WTC11 (cell line): Measurements from ENCODE around the gene CARMIL1. TPM values are rescaled to one million over a fixed set of nuclear protein-coding genes. Genes with fewer than 3 reads are reported as not detected.

Experiments
- ATAC-seq: fragments of 200-7000 bp; cut with Tn5 transposase; 2 replicates; pipeline ENCODE4 v1.10.0; 2021; ENCODE audit warnings: mild to moderate bottlenecking, moderate library complexity
- CTCF ChIA-PET: fragments of 300-600 bp; sonication (Branson Sonifier 250); formaldehyde crosslinking; loops from one replicate; lab custom pipeline; 2021; ENCODE audit warnings: antibody characterized with exemption; lab: Charles Lee
- POLR2A ChIA-PET: fragments of 350-600 bp; sonication (Branson Sonifier 250); formaldehyde crosslinking; loops from one replicate; lab custom pipeline; 2021; ENCODE audit warnings: antibody characterized with exemption; lab: Charles Lee
- DNase-seq: peaks from one replicate; pipeline ENCODE4 v3.0.0; 2021; ENCODE audit warnings: low spot score
- H3K27ac Mint-ChIP-seq: 2 replicates; pipeline ENCODE4 v1.8.0; 2021; ENCODE audit warnings: mixed read lengths
- H3K27me3 Mint-ChIP-seq: 2 replicates; pipeline ENCODE4 v1.8.0; 2021; ENCODE audit warnings: low read depth, mild to moderate bottlenecking, moderate library complexity, mixed read lengths
- H3K36me3 Mint-ChIP-seq: 2 replicates; pipeline ENCODE4 v1.8.0; 2021; ENCODE audit warnings: mixed read lengths
- H3K4me1 Mint-ChIP-seq: 2 replicates; pipeline ENCODE4 v1.8.0; 2022; ENCODE audit warnings: mixed read lengths
- H3K4me3 Mint-ChIP-seq: 2 replicates; pipeline ENCODE4 v1.8.0; 2021; ENCODE audit warnings: mild to moderate bottlenecking, moderate library complexity, mixed read lengths
- H3K9me3 Mint-ChIP-seq: 2 replicates; pipeline ENCODE4 v1.8.0; 2021; ENCODE audit warnings: mixed read lengths
- ATF2 ChIP-seq: sonication (generic); formaldehyde crosslinking; IDR thresholded peaks from 2 replicates; pipeline ENCODE4 v1.8.1; 2022; ENCODE audit warnings: low read depth, missing genetic modification reagents, borderline replicate concordance
- E2F1 ChIP-seq: sonication (generic); formaldehyde crosslinking; IDR thresholded peaks from 2 replicates; pipeline ENCODE4 v1.8.0; 2022; ENCODE audit warnings: mild to moderate bottlenecking, missing genetic modification reagents
- ELF4 ChIP-seq: sonication (generic); formaldehyde crosslinking; IDR thresholded peaks from 2 replicates; pipeline ENCODE4 v1.8.1; 2022; ENCODE audit warnings: low read depth, mild to moderate bottlenecking, moderate library complexity, missing genetic modification reagents
- EMX1 ChIP-seq: fragments of 250-450 bp; sonication (Bioruptor Pico); IDR thresholded peaks from 2 replicates; pipeline ENCODE4 v1.8.0; 2021; ENCODE audit warnings: mild to moderate bottlenecking
- ESRRA ChIP-seq: sonication (generic); formaldehyde crosslinking; IDR thresholded peaks from 2 replicates; pipeline ENCODE4 v1.8.1; 2022; ENCODE audit warnings: mild to moderate bottlenecking, missing genetic modification reagents, borderline replicate concordance
- ETV6 ChIP-seq: sonication (generic); formaldehyde crosslinking; IDR thresholded peaks from 2 replicates; pipeline ENCODE4 v1.8.1; 2022; ENCODE audit warnings: mild to moderate bottlenecking, missing genetic modification reagents
- HMGA2 ChIP-seq: fragments of 250-450 bp; sonication (Bioruptor Pico); IDR thresholded peaks from 2 replicates; pipeline ENCODE4 v1.4.0; 2021; ENCODE audit warnings: mild to moderate bottlenecking, moderate library complexity
- HMGXB4 ChIP-seq: sonication (generic); formaldehyde crosslinking; IDR thresholded peaks from 2 replicates; pipeline ENCODE4 v1.8.1; 2023; ENCODE audit warnings: mild to moderate bottlenecking, moderate library complexity, missing genetic modification reagents
- NFATC4 ChIP-seq: fragments of 250-450 bp; sonication (Bioruptor Pico); IDR thresholded peaks from 2 replicates; pipeline ENCODE4 v1.9.0; 2021; ENCODE audit warnings: mild to moderate bottlenecking
- NFE2L1 ChIP-seq: sonication (generic); formaldehyde crosslinking; IDR thresholded peaks from 2 replicates; pipeline ENCODE4 v1.8.1; 2023; ENCODE audit warnings: missing genetic modification reagents
- SMAD3 ChIP-seq: sonication (generic); formaldehyde crosslinking; IDR thresholded peaks from 2 replicates; pipeline ENCODE4 v1.8.0; 2022; ENCODE audit warnings: missing genetic modification reagents, mild to moderate bottlenecking, borderline replicate concordance
- ZNF232 ChIP-seq: sonication (generic); formaldehyde crosslinking; IDR thresholded peaks from 2 replicates; pipeline ENCODE4 v1.8.0; 2022; ENCODE audit warnings: mild to moderate bottlenecking, missing genetic modification reagents
- ZNF263 ChIP-seq: sonication (generic); formaldehyde crosslinking; IDR thresholded peaks from 2 replicates; pipeline ENCODE4 v1.8.1; 2022; ENCODE audit warnings: low read depth, mild to moderate bottlenecking, moderate library complexity, missing genetic modification reagents
- ZNF281 ChIP-seq: sonication (generic); formaldehyde crosslinking; IDR thresholded peaks from 2 replicates; pipeline ENCODE4 v1.8.0; 2023; ENCODE audit warnings: mild to moderate bottlenecking, missing genetic modification reagents
- total RNA-seq: library from RNA; stranded (reverse); gene quantifications from 3 replicates; pipeline ENCODE4 v1.2.3, GENCODE V29; 2021
- TF ChIP-seq, protein P1 (sequence below): fragments of 250-450 bp; sonication (Bioruptor Pico); IDR thresholded peaks from 2 replicates; pipeline ENCODE4 v1.9.0; 2021; ENCODE audit warnings: mild to moderate bottlenecking
- TF ChIP-seq, protein P2 (sequence below): sonication (generic); formaldehyde crosslinking; IDR thresholded peaks from 2 replicates; pipeline ENCODE4 v1.8.1; 2022; ENCODE audit warnings: missing genetic modification reagents, borderline replicate concordance
- TF ChIP-seq, protein P3 (sequence below): sonication (generic); formaldehyde crosslinking; IDR thresholded peaks from 2 replicates; pipeline ENCODE4 v1.8.0; 2022; ENCODE audit warnings: mild to moderate bottlenecking, missing genetic modification reagents

The CARMIL1 gene
- total RNA-seq, 1 experiment from 2014 or later = 36.2 TPM

- TF ChIP-seq, protein P1, sequence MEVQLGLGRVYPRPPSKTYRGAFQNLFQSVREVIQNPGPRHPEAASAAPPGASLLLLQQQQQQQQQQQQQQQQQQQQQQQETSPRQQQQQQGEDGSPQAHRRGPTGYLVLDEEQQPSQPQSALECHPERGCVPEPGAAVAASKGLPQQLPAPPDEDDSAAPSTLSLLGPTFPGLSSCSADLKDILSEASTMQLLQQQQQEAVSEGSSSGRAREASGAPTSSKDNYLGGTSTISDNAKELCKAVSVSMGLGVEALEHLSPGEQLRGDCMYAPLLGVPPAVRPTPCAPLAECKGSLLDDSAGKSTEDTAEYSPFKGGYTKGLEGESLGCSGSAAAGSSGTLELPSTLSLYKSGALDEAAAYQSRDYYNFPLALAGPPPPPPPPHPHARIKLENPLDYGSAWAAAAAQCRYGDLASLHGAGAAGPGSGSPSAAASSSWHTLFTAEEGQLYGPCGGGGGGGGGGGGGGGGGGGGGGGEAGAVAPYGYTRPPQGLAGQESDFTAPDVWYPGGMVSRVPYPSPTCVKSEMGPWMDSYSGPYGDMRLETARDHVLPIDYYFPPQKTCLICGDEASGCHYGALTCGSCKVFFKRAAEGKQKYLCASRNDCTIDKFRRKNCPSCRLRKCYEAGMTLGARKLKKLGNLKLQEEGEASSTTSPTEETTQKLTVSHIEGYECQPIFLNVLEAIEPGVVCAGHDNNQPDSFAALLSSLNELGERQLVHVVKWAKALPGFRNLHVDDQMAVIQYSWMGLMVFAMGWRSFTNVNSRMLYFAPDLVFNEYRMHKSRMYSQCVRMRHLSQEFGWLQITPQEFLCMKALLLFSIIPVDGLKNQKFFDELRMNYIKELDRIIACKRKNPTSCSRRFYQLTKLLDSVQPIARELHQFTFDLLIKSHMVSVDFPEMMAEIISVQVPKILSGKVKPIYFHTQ = no peak
- TF ChIP-seq ATF2 (CRISPR knock-in tag) = no peak
- TF ChIP-seq ELF4 (CRISPR knock-in tag) = no peak
- TF ChIP-seq, all 79 proteins: peak for 0
Measured at GRCh38 chr6:25277386-25277785, 1.8 kb upstream of the CARMIL1 start (continued).

DNA sequence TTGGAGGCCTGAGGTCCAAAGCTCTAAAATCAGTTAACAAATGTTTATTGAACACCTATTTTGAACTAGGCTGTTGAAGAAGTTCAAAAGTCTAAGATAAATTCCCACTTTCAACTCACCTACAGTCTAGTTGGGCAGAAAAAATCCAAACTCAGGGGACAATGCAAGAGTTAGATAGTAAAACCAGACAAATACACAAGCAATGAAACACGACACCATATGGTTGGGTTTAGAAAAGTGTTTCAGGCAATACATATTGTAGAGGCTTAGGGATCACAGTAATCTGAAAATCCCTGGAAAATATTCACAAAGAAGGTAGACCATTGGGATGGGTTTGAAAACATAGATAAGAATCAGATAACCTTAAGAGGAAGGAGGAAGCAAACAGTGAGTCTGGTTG, 1.3 kb upstream of the CARMIL1 start:
- H3K4me3 Mint-ChIP-seq = peak overlapping the region; percentile 93
- no peaks in the 10 kb centered on the region for H3K36me3 Mint-ChIP-seq
- peak overlapping the region; percentile 57 for H3K27ac Mint-ChIP-seq
- TF ChIP-seq ETV6 (CRISPR knock-in tag) (no peak), NFE2L1 (no peak), SMAD3 (CRISPR knock-in tag) (no peak), ZNF263 (CRISPR knock-in tag) (no peak), HMGA2 (CRISPR knock-in tag) (no peak), NFATC4 (CRISPR knock-in tag) (no peak), ESRRA (CRISPR knock-in tag) (no peak), HMGXB4 (CRISPR knock-in tag) (no peak), ZNF281 (CRISPR knock-in tag) (no peak), EMX1 (CRISPR knock-in tag) (no peak), ZNF232 (CRISPR knock-in tag) (no peak), E2F1 (CRISPR knock-in tag) (no peak)
- TF ChIP-seq, protein P2, sequence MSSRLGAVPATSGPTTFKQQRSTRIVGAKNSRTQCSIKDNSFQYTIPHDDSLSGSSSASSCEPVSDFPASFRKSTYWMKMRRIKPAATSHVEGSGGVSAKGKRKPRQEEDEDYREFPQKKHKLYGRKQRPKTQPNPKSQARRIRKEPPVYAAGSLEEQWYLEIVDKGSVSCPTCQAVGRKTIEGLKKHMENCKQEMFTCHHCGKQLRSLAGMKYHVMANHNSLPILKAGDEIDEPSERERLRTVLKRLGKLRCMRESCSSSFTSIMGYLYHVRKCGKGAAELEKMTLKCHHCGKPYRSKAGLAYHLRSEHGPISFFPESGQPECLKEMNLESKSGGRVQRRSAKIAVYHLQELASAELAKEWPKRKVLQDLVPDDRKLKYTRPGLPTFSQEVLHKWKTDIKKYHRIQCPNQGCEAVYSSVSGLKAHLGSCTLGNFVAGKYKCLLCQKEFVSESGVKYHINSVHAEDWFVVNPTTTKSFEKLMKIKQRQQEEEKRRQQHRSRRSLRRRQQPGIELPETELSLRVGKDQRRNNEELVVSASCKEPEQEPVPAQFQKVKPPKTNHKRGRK (CRISPR knock-in tag) = no peak
- TF ChIP-seq, protein P1 = no peak
- TF ChIP-seq, protein P3, sequence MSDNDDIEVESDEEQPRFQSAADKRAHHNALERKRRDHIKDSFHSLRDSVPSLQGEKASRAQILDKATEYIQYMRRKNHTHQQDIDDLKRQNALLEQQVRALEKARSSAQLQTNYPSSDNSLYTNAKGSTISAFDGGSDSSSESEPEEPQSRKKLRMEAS (CRISPR knock-in tag) = no peak
- DNase-seq (no peak), ATAC-seq (no peak)
- ChIA-PET CTCF (interaction anchor here (0.8 to 3.4 kb wide), 19 partner anchors 9 to 282 kb away, joined by 3 to 41 read pairs (median 5); no protein-coding TSS in a partner anchor), POLR2A (interaction anchor here (0.5 kb wide), 1 partner anchor 26 kb away, joined by 4 read pairs; no protein-coding TSS in a partner anchor)
- H3K27me3 Mint-ChIP-seq = no peaks in the 10 kb centered on the region
- no peaks in the 10 kb centered on the region for H3K9me3 Mint-ChIP-seq
- H3K4me1 Mint-ChIP-seq = peaks cover 44% of the 10 kb centered on the region
